Body of pancreas (tissue), 4 donors: Measurements from ENCODE around the gene REG4. TPM values are rescaled to one million over a fixed set of nuclear protein-coding genes. Genes with fewer than 3 reads are reported as not detected.

Experiments used
- ATAC-seq: fragments of 150-250 bp; one replicate; pipeline ENCODE4 v1.9.1; 2016
- DNase-seq, 4 donors: peaks; one replicate each; pipeline ENCODE4 v3.0.0-alpha.2; 2019
- H3K27ac ChIP-seq, 4 donors: fragments of 200-600 bp; sonication (generic); 1 replicate in 3 of 4; 2 replicates in 1 of 4; pipeline versions ENCODE4 v1.5.1 to v1.6.1; 2016 to 2019; ENCODE audit warnings: mild to moderate bottlenecking in 1 of 4, mixed read lengths in 1 of 4, moderate library complexity in 1 of 4
- H3K27me3 ChIP-seq, 2 donors: fragments of 200-600 bp; sonication (generic); one replicate each; pipeline ENCODE4 v1.6.0; 2016; ENCODE audit warnings: mild to moderate bottlenecking in 1 of 2
- H3K36me3 ChIP-seq, 2 donors: fragments of 200-600 bp; sonication (generic); replicated peaks in 1 of 2; 2 replicates each; pipeline ENCODE4 v1.5.1; 2016; ENCODE audit warnings: low read depth in 2 of 2; ENCODE audit not compliant: insufficient read depth in 1 of 2
- H3K4me1 ChIP-seq: fragments of 200-600 bp; sonication (generic); one replicate; pipeline ENCODE4 v1.6.0; 2016
- H3K4me3 ChIP-seq, 2 donors: fragments of 200-600 bp; sonication (generic); 1 replicate in 1 of 2; 2 replicates in 1 of 2; pipeline ENCODE4 v1.5.1; 2016 to 2019
- H3K9me3 ChIP-seq, 3 donors: fragments of 200-600 bp; sonication (generic); 1 replicate in 2 of 3; 2 replicates in 1 of 3; pipeline ENCODE4 v1.5.1; 2016
- POLR2A ChIP-seq, 3 donors: fragments of 450-650 bp; IDR thresholded peaks; one replicate each; pipeline ENCODE4 v1.6.1; 2016; ENCODE audit warnings: antibody characterized with exemption in 3 of 3, mild to moderate bottlenecking in 2 of 3
- WGBS, 2 donors: methylation state at CpG; one replicate each; pipeline ENCODE4 v1.1.5; 2017; 5-methylcytosine and 5-hydroxymethylcytosine counted together
- intact Hi-C: fragments of 100-400 bp; cut with DNase I; formaldehyde crosslinking; loops from one replicate; pipeline ENCODE4 v1.15.1; 2023
- total RNA-seq, 2 donors: library from RNA; depleted of rRNA; stranded (reverse); fragments of >200 nt; gene quantifications; one replicate each; pipeline ENCODE4 v1.1.0, GENCODE V29; 2016
- TF ChIP-seq, protein P1 (sequence below), 7 experiments: fragments of 450-650 bp in 4 of 7; fragments of 200-600 bp in 3 of 7; sonication (generic) in 3 of 7; IDR thresholded peaks; one replicate each; pipeline ENCODE4 v1.5.1; 2016 to 2019; ENCODE audit warnings: antibody characterized with exemption in 7 of 7

Gene REG4
- total RNA-seq, 2 donors from 2014 or later = 9.2 to 30.9 TPM

GRCh38 chr1:119805746-119806145 is 5.5 kb downstream of the REG4 start:
- DNase-seq = no peak
- TF ChIP-seq, protein P1, sequence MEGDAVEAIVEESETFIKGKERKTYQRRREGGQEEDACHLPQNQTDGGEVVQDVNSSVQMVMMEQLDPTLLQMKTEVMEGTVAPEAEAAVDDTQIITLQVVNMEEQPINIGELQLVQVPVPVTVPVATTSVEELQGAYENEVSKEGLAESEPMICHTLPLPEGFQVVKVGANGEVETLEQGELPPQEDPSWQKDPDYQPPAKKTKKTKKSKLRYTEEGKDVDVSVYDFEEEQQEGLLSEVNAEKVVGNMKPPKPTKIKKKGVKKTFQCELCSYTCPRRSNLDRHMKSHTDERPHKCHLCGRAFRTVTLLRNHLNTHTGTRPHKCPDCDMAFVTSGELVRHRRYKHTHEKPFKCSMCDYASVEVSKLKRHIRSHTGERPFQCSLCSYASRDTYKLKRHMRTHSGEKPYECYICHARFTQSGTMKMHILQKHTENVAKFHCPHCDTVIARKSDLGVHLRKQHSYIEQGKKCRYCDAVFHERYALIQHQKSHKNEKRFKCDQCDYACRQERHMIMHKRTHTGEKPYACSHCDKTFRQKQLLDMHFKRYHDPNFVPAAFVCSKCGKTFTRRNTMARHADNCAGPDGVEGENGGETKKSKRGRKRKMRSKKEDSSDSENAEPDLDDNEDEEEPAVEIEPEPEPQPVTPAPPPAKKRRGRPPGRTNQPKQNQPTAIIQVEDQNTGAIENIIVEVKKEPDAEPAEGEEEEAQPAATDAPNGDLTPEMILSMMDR (IDR thresholded peaks at IDR 0.05) = no peak
- TF ChIP-seq POLR2A (IDR thresholded peaks at IDR 0.05) = no peak

GRCh38 chr1:119805247-119805646 is 6.0 kb downstream of the REG4 start:
- DNase-seq = no peak
- intact Hi-C loops = no loop called here
- TF ChIP-seq, protein P1 (IDR thresholded peaks at IDR 0.05) = no peak
- TF ChIP-seq POLR2A (IDR thresholded peaks at IDR 0.05) = no peak
- ATAC-seq = no peak
- Histone ChIP-seq H3K4me3 (no peak overlapping the region), H3K27me3 (no peaks in the 10 kb centered on the region), H3K9me3 (no peaks in the 10 kb centered on the region), H3K4me1 (peaks cover 16% of the 10 kb centered on the region), H3K36me3 (no peaks in the 10 kb centered on the region), H3K27ac (no peak overlapping the region)
- 81 to 87% methylated on average over 8 of the region's 8 CpGs for WGBS, 2 donors

More at GRCh38 chr1:119805746-119806145, 5.5 kb downstream of the REG4 start:
- WGBS, 2 donors = 94 to 99% methylated on average over 13 of the region's 13 CpGs
- Histone ChIP-seq H3K36me3 (no peaks in the 10 kb centered on the region), H3K9me3 (no peaks in the 10 kb centered on the region), H3K4me1 (peaks cover 11% of the 10 kb centered on the region), H3K27me3 (no peaks in the 10 kb centered on the region), H3K27ac (no peak overlapping the region), H3K4me3 (no peak overlapping the region)
- ATAC-seq = no peak
- intact Hi-C loops = no loop called here

DNA sequence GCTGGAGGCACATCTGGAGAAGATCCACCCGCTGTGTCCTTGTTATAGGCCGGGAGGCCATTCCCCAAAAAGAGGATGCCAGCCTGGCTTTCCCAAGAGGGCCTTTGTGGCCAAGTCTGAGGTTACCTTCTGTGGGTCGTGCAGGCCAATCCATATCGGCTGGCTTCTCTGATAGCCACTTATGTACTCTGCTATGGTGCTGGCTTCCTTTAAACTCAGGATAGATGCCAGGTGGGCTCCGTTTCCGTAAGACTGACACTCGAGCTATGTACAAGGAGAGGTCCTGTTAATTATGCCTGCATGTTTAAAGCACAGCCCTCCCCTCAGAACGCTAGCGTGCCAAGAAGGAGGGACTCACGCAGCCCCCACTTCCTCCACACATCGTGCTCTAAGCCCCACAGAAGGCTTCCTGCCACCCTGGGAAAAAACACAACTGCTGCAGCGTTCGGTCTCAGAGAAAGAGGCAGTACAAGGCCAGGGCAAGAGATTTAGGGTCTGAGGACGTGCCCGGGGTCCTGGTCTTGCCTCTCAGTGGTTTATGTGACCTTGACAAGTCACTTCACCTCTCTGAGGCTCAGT is 11.6 kb downstream of the REG4 start:
- no peaks in the 10 kb centered on the region for H3K36me3 ChIP-seq
- H3K27me3 ChIP-seq = no peaks in the 10 kb centered on the region
- ATAC-seq = peak; percentile 88
- H3K4me1 ChIP-seq = peaks cover 52% of the 10 kb centered on the region
- intact Hi-C loops = no loop called here
- no peaks in the 10 kb centered on the region for H3K9me3 ChIP-seq
- WGBS, 2 donors = 32 to 44% methylated on average over 8 to 15 of the region's 15 CpGs
- peak; percentile 76 to 86 (median 81) for DNase-seq
- TF ChIP-seq POLR2A (IDR thresholded peaks at IDR 0.05) = peak; percentile 21 to 66 (median 61)
- TF ChIP-seq, protein P1 (IDR thresholded peaks at IDR 0.05) = no peak
- H3K27ac ChIP-seq = peak overlapping the region; percentile 73 to 90 (median 83)
- peak overlapping the region in 1 of 2 donors; percentile 22 for H3K4me3 ChIP-seq

- no peak for ATAC-seq
- no peaks in the 10 kb centered on the region for H3K9me3 ChIP-seq
- TF ChIP-seq POLR2A (IDR thresholded peaks at IDR 0.05) = no peak
- TF ChIP-seq, protein P1 (IDR thresholded peaks at IDR 0.05) = no peak
- H3K4me3 ChIP-seq = peak overlapping the region in 1 of 2 donors; percentile 22
- peak overlapping the region; percentile 73 to 90 (median 83) for H3K27ac ChIP-seq
- intact Hi-C loops = no loop called here
- no peak for DNase-seq
- H3K4me1 ChIP-seq = peaks cover 52% of the 10 kb centered on the region
- H3K36me3 ChIP-seq = no peaks in the 10 kb centered on the region
- WGBS, 2 donors = 35 to 52% methylated on average over 4 of the region's 4 CpGs
- H3K27me3 ChIP-seq = no peaks in the 10 kb centered on the region
Measured at GRCh38 chr1:119799003-119799402, 12.3 kb downstream of the REG4 start.

- no peak for DNase-seq
- TF ChIP-seq POLR2A (IDR thresholded peaks at IDR 0.05) = no peak
- TF ChIP-seq, protein P1 (IDR thresholded peaks at IDR 0.05) = no peak
- intact Hi-C loops = no loop called here
- peaks cover 52% of the 10 kb centered on the region for H3K4me1 ChIP-seq
- no peak for ATAC-seq
- peak overlapping the region in 3 of 4 donors; percentile 57 to 90 (median 77) for H3K27ac ChIP-seq
- H3K36me3 ChIP-seq = no peaks in the 10 kb centered on the region
- H3K9me3 ChIP-seq = no peaks in the 10 kb centered on the region
- no peaks in the 10 kb centered on the region for H3K27me3 ChIP-seq
- no peak overlapping the region for H3K4me3 ChIP-seq
- 54 to 69% methylated on average over 7 of the region's 7 CpGs for WGBS, 2 donors
Measured at GRCh38 chr1:119797606-119798005, 13.7 kb downstream of the REG4 start.
